Cerebellar nuclear complex (tissue), 1 donor: ENCODE data around the gene SPATA25.
"Not testable (repeated sequence)": the region's sequence is repeated elsewhere in the genome, so short reads cannot be mapped to it uniquely, and the experiment has no call there.

ENCODE experiments used
- DNase-seq, 2 experiments: peaks; one replicate each; lab custom pipeline; 2025; lab: John Stamatoyannopoulos, UW

The SPATA25 gene

GRCh38 chr20:45913116-45913515, 25.7 kb upstream of the SPATA25 start:
- DNase-seq, result no peak

- no peak for DNase-seq
Observed at GRCh38 chr20:45912344-45912682, 24.9 kb upstream of the SPATA25 start.

GRCh38 chr20:45911486-45912343, 24.3 kb upstream of the SPATA25 start, which contains the start of gene PLTP:
Gene PLTP, minus strand, starts transcription at chr20:45912155. Its CDS starts 703 bp downstream, at chr20:45911452.
- no peak for DNase-seq

- no peak for DNase-seq
Observed at GRCh38 chr20:45910670-45911485, 23.5 kb upstream of the SPATA25 start.

- DNase-seq, result no peak
Observed at GRCh38 chr20:45909817-45910669, 22.6 kb upstream of the SPATA25 start.

GRCh38 chr20:45909336-45909808, 21.9 kb upstream of the SPATA25 start:
- no peak for DNase-seq

- no peak for DNase-seq
Observed at GRCh38 chr20:45908084-45908483, 20.7 kb upstream of the SPATA25 start.

- DNase-seq, result no peak
Observed at GRCh38 chr20:45907219-45907948, 20.0 kb upstream of the SPATA25 start.

- DNase-seq, result no peak
Observed at GRCh38 chr20:45905505-45906079, 18.2 kb upstream of the SPATA25 start.

GRCh38 chr20:45904583-45905504, 17.4 kb upstream of the SPATA25 start:
- DNase-seq, result no peak

GRCh38 chr20:45902199-45902701, 14.8 kb upstream of the SPATA25 start:
- DNase-seq, result no peak

GRCh38 chr20:45901332-45901731, 13.9 kb upstream of the SPATA25 start:
- not testable (repeated sequence) for DNase-seq

GRCh38 chr20:45899046-45899835, 11.8 kb upstream of the SPATA25 start:
- no peak for DNase-seq

- DNase-seq, result no peak
Observed at GRCh38 chr20:45898285-45898684, 10.9 kb upstream of the SPATA25 start.

GRCh38 chr20:45897692-45898091, 10.3 kb upstream of the SPATA25 start:
- no peak for DNase-seq

- DNase-seq, result no peak
Observed at GRCh38 chr20:45897289-45897688, 9.9 kb upstream of the SPATA25 start.

GRCh38 chr20:45896641-45897161, 9.3 kb upstream of the SPATA25 start:
- no peak for DNase-seq

GRCh38 chr20:45894797-45895196, 7.4 kb upstream of the SPATA25 start:
- DNase-seq, result no peak
